ENCODE measurements around the gene PLA2G7.

- no peak for TF ChIP-seq ESRRA (IDR thresholded peaks at IDR 0.05; ENCODE audit: low read length)
- no peak for TF ChIP-seq SIX5 (IDR thresholded peaks at IDR 0.05; ENCODE audit: low read depth, low read length, severe bottlenecking)
- no peak for TF ChIP-seq BACH1 (IDR thresholded peaks at IDR 0.05; ENCODE audit: borderline replicate concordance)
- TF ChIP-seq RAD51 (IDR thresholded peaks at IDR 0.05): no peak
- no peak for TF ChIP-seq ZNF687 (IDR thresholded peaks at IDR 0.05)
- TF ChIP-seq ATF3 (IDR thresholded peaks at IDR 0.05; ENCODE audit: borderline replicate concordance, extremely low read depth, low read depth, low read length): no peak
Observed at GRCh38 chr6:46776070-46776712, 41.0 kb upstream of the PLA2G7 start.

Data from GM12878 (cell line).